Urothelium cell line (cell line): Measurements from ENCODE around the gene STK33.
"Not testable (repeated sequence)": the region's sequence is repeated elsewhere in the genome, so short reads cannot be mapped to it uniquely, and the experiment has no call there.

Source experiments
- DNase-seq: peaks from one replicate; pipeline ENCODE4 v3.0.0; 2011; ENCODE audit warnings: low spot score, mixed read lengths
- FAIRE-seq: peaks from 2 replicates; lab custom pipeline; 2011; peaks lifted over from hg19 to GRCh38; lab: Jason Lieb, UNC

STK33 gene

GRCh38 chr11:8545698-8546366, 48.2 kb downstream of the STK33 start:
- FAIRE-seq, result peak; percentile 89

GRCh38 chr11:8544807-8545206, 49.2 kb downstream of the STK33 start:
- DNase-seq (no peak), FAIRE-seq (no peak)

More at GRCh38 chr11:8545698-8546366, 48.2 kb downstream of the STK33 start:
- no peak for DNase-seq

- DNase-seq (no peak), FAIRE-seq (no peak)
These were observed 50.8 kb downstream of the STK33 start for GRCh38 chr11:8543278-8543677.

GRCh38 chr11:8541448-8541847, 52.6 kb downstream of the STK33 start:
- FAIRE-seq (no peak), DNase-seq (no peak)

DNA sequence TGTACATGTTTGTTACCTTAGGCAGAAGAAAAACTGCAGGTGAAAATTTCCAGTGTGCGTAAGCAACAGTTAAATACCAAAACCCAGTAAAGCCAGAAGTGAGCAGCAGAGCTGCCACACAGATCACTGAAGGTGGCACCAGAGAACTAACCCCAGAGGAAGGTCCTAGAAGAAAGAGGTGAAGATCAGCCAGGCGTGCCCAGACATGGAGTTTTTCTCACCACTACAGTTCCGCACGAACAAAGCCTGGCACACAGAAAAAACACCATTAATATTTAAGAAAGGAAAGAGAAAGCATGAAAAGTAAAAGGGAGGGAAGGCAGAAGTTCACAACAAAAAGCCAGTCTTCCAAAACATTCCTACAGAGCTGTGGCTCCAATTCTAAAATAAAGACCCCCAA, 60.7 kb downstream of the STK33 start:
- FAIRE-seq, result no peak

DNA sequence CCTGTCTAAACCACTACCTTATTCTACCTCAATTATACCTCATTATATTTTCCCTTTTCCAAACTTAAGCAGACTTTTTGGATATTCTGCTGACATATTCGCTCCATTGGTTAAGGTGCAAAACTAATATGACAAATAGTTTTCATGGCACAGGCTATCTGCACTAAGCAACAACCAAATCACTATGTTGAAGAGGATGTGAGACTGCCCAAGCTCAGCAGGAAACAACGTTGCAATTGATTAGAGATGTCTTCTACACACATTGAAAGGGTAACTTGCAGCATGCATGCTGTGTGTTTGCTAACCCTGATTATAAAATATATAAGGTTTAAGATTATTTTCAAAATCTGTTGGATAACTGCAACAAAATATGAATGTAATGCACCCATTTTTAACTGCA, 61.6 kb downstream of the STK33 start:
- no peak for DNase-seq
- no peak for FAIRE-seq

More for the DNA sequence above, 60.7 kb downstream of the STK33 start:
- no peak for DNase-seq

DNA sequence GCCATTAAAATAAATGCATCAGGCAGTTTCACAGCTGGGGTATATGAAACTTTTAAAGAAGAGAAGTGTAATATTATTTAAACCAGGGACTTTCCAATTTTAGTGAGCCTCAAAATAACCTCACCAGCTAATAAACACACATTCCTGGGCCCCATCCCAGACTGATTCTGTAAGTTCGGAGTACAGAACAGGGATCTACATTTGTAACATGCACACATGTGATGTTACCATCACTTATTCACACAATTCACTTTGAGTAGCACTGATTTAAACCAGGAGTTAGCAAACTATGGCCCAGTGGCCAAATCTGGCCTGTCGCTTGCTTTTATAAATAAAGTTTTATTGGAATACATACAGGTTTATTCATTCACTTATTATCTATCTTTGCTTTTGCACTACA, 62.0 kb downstream of the STK33 start:
- DNase-seq, result no peak
- FAIRE-seq, result no peak

DNA sequence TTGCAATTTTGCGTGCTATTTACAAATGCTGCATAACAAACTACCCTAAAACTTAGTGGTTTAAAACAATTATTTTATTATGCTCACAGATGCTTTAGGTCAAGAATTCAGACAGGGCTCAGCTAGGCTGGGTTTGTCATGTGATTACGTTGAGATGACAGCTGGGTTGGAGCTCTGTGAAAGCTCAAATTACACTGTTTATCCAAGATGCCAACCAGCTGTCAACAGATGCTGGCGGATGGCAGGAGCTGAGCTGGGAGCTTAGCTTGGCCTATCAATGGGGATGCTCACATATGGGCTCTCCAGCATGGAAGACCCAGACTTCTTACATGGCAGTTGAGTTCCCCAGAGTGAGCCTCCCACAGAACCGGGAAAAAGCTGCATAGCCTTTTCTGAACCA, 62.7 kb downstream of the STK33 start:
- DNase-seq, result no peak
- FAIRE-seq, result no peak

- DNase-seq, result no peak
- FAIRE-seq, result no peak
These were observed 66.1 kb downstream of the STK33 start for GRCh38 chr11:8527939-8528338.

- no peak for DNase-seq
- FAIRE-seq, result no peak
These were observed 70.6 kb downstream of the STK33 start for GRCh38 chr11:8523396-8523795.

DNA sequence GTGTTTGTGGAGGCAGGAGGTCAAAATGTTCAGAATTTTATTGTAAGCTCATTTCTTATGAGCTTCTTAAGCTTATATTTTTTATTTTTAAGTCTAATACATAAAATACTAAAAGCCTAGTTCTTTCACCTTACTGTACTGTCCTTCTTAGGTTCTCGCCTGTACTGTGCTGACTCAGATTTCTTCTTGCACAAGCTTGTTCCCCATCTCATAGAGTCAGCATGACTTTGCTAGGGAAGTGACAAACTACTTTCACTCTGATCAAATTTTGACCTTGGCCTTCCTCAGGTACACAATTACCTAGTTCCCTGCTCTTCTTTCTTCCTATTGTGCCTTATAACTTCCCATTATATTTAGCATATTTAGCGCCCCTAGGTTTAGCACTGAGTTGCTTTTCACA, 81.5 kb downstream of the STK33 start:
- FAIRE-seq (no peak), DNase-seq (no peak)

DNA sequence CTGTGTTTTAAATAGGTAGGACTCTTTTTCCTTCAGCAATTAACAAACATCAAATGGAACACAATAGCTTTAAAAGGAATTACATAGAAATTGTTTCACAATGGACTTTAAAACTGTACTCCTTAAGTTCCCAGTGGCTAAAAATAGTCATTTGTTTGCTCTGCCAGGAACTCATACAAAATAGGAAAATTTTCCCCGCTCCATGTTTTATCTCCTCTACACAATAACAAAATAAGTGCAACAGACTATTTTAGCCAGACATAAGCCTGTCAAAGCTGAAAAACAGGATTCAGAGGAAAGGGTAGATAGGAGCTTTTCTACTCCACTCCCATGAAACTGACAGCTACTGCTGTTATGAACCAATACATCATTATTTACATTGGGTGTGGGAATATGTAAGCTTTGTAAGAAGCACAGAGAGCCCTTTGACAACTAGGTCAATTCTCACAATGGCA, 90.1 kb downstream of the STK33 start:
- FAIRE-seq (no peak), DNase-seq (no peak)

DNA sequence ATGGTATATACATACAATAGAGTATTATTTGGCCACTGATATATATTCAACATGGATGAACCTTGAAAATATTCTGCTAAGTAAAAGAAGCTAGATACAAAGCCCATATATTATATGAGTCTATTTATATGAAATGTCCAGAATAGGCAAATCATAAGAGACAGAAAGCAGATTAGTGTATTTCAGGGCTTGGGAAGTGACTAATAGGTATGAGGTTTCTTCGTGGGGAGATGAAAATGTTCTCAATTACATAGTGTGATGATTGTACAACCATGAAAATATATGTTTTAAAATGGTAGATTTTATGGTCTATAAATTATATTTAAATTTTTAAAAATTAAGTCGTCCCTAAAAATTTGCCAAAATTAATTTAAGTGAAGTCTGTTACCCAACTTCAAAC, 92.2 kb downstream of the STK33 start:
- DNase-seq, result no peak
- FAIRE-seq, result no peak

DNA sequence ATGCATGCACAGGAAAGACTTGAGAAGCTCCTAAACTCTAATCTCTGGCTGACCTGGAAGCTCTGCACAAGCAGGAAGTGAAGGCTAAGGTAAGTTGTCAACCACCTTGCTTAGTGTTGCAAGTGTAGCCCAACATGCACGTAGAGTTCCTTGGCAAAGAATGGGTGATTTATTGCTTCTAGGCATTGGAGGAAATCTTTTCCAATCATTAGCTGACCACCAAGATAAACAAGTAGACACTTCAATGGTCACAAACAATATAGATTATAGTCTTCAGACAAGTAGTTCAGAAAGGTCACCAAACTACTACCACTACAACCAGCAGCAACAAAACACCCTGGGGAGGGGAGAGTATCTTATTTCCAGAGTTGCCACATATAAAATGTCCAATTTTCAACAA, 105.6 kb downstream of the STK33 start:
- no peak for FAIRE-seq

GRCh38 chr11:8487261-8487660, 106.8 kb downstream of the STK33 start:
- DNase-seq, result no peak
- FAIRE-seq, result no peak

More for the DNA sequence above, 105.6 kb downstream of the STK33 start:
- no peak for DNase-seq

- DNase-seq (no peak), FAIRE-seq (no peak)
These were observed 109.8 kb downstream of the STK33 start for GRCh38 chr11:8484251-8484650.

GRCh38 chr11:8480858-8481257, 113.2 kb downstream of the STK33 start:
- FAIRE-seq, result no peak
- no peak for DNase-seq

DNA sequence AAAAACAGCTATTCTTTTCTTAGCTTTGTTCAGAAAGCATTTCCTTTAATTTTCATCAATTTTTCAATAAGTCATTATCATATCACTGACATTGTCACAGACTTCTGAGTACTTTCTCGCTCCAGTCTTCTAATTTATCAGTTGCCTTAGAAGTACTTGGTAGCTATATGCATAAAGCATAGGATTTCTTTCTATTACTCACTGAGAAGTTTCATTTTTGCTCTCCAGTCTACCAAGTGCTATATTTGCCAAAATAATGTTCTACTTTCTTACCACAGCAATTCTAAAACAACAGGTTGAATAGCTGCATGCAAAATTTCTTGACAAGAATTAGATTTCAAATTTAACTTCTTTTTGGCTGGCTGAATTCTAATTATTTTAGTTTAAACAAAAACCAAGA, 116.3 kb downstream of the STK33 start:
- FAIRE-seq, result no peak
- DNase-seq, result no peak

DNA sequence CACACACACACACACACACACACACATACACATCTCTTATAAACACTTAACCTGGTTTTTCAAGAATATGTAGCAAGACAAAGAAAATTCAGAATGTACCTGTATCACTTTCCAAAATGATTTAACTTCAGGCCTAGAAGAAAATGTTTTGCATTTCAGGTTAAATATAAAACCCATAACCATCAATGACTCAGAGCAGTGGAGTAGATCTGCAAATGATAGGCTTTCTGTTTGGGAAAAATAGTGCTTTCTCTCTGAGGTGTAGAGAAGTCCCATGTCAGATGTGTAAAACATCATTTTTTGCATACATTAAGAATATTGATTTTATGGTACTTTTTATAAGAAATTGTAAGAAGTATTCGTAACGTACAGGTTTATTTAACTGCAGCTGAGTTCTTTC, 116.9 kb downstream of the STK33 start:
- DNase-seq (no peak), FAIRE-seq (no peak)

DNA sequence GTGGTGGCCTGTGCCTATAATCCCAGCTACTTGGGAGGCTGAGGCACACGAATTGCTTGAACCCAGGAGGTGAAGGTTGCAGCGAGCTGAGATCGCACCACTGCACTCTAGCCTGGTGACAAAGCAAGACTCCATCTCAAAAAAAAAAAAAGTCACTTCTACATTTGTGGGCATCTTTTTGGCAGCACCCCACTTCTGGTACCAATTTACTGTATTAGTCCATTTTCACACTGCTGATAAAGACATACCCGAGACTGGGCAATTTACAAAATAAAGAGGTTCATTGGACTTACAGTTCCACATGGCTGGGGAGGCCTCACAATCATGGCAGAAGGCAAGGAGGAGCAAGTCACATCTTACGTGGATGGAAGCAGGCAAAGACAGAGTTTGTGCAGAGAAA, 126.2 kb downstream of the STK33 start:
- not testable (repeated sequence) for FAIRE-seq, DNase-seq

DNA sequence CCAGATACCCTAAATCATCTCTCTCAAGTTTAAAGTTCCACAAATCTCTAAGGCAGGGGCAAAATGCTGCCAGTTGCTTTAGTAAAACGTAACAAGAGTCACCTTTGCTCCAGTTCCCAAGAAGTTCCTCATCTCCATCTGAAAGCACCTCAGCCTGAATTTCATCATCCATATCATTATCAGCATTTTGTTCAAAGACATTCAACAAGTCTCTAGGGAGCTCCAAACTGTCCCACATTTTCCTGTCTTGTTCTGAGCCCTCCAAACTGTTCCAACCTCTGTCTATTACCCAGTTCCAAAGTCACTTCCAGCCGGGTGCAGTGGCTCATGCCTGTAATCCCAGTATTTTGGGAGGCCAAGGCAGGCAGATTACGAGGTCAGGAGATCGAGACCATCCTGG, 126.7 kb downstream of the STK33 start:
- DNase-seq, FAIRE-seq: not testable (repeated sequence)

DNA sequence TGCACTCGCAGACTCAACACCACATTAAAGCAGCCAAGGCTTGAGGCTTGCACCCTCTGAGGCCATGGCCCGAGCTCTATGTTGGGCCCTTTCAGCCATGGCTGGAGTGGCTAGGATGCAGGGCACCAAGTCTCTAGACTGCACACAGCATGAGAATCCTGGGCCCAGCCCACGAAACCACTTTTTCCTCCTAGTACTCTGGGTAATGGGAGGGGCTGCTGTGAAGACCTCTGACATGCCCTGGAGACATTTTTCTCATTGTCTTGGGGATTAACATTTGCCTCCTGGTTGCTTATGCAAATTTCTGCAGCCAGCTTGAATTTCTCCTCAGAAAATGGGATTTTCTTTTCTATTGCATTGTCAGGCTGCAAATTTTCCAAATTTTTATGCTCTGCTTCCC, 127.1 kb downstream of the STK33 start:
- not testable (repeated sequence) for FAIRE-seq, DNase-seq
